ENCODE results near the gene PPM1G. TPM values are rescaled to one million over a fixed set of nuclear protein-coding genes. Genes with fewer than 3 reads are reported as not detected.
A peak's percentile ranks its signal among the peaks of the same experiment; 100 is the strongest.

Gene PPM1G, protein sequence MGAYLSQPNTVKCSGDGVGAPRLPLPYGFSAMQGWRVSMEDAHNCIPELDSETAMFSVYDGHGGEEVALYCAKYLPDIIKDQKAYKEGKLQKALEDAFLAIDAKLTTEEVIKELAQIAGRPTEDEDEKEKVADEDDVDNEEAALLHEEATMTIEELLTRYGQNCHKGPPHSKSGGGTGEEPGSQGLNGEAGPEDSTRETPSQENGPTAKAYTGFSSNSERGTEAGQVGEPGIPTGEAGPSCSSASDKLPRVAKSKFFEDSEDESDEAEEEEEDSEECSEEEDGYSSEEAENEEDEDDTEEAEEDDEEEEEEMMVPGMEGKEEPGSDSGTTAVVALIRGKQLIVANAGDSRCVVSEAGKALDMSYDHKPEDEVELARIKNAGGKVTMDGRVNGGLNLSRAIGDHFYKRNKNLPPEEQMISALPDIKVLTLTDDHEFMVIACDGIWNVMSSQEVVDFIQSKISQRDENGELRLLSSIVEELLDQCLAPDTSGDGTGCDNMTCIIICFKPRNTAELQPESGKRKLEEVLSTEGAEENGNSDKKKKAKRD
- total RNA-seq (68.6 TPM), polyA plus RNA-seq (50.4 TPM)
- long read RNA-seq, donor 1, partial matches to known transcripts: 0 of 1 reads
- long read RNA-seq, donor 1, other reads (novel, unspliced or antisense): 0 of 1 reads
- long read RNA-seq, donor 2, transcript PPM1G-201 (10 exons, 2,311 nt): major isoform, 40 of 97 reads
- long read RNA-seq, donor 2, partial matches to known transcripts: 57 of 97 reads
- long read RNA-seq, donor 2, other reads (novel, unspliced or antisense): 0 of 97 reads
- long read RNA-seq, donor 3, transcript PPM1G-201 (10 exons, 2,311 nt): major isoform, 30 of 69 reads
- long read RNA-seq, donor 3, partial matches to known transcripts: 38 of 69 reads
- long read RNA-seq, donor 3, other reads (novel, unspliced or antisense): 0 of 69 reads
- long read RNA-seq, donor 4, transcript PPM1G-201 (10 exons, 2,311 nt): major isoform, 18 of 33 reads
- long read RNA-seq, donor 4, partial matches to known transcripts: 15 of 33 reads
- long read RNA-seq, donor 4, other reads (novel, unspliced or antisense): 0 of 33 reads
- long read RNA-seq, donor 5, transcript PPM1G-201 (10 exons, 2,311 nt): major isoform, 30 of 82 reads
- long read RNA-seq, donor 5, partial matches to known transcripts: 51 of 82 reads
- long read RNA-seq, donor 5, other reads (novel, unspliced or antisense): 0 of 82 reads
- long read RNA-seq, donor 6, transcript PPM1G-201 (10 exons, 2,311 nt): major isoform, 21 of 34 reads
- long read RNA-seq, donor 6, partial matches to known transcripts: 12 of 34 reads
- long read RNA-seq, donor 6, other reads (novel, unspliced or antisense): 0 of 34 reads
- long read RNA-seq, donor 7, transcript PPM1G-201 (10 exons, 2,311 nt): major isoform, 14 of 38 reads
- long read RNA-seq, donor 7, partial matches to known transcripts: 24 of 38 reads
- long read RNA-seq, donor 7, other reads (novel, unspliced or antisense): 0 of 38 reads
- long read RNA-seq, donor 8, transcript PPM1G-201 (10 exons, 2,311 nt): major isoform, 7 of 17 reads
- long read RNA-seq, donor 8, partial matches to known transcripts: 10 of 17 reads
- long read RNA-seq, donor 8, other reads (novel, unspliced or antisense): 0 of 17 reads
- long read RNA-seq, donor 9, transcript PPM1G-201 (10 exons, 2,311 nt): major isoform, 13 of 28 reads
- long read RNA-seq, donor 9, partial matches to known transcripts: 15 of 28 reads
- long read RNA-seq, donor 9, other reads (novel, unspliced or antisense): 0 of 28 reads
- long read RNA-seq, donor 10, transcript PPM1G-201 (10 exons, 2,311 nt): major isoform, 11 of 35 reads
- long read RNA-seq, donor 10, partial matches to known transcripts: 24 of 35 reads
- long read RNA-seq, donor 10, other reads (novel, unspliced or antisense): 0 of 35 reads

DNA sequence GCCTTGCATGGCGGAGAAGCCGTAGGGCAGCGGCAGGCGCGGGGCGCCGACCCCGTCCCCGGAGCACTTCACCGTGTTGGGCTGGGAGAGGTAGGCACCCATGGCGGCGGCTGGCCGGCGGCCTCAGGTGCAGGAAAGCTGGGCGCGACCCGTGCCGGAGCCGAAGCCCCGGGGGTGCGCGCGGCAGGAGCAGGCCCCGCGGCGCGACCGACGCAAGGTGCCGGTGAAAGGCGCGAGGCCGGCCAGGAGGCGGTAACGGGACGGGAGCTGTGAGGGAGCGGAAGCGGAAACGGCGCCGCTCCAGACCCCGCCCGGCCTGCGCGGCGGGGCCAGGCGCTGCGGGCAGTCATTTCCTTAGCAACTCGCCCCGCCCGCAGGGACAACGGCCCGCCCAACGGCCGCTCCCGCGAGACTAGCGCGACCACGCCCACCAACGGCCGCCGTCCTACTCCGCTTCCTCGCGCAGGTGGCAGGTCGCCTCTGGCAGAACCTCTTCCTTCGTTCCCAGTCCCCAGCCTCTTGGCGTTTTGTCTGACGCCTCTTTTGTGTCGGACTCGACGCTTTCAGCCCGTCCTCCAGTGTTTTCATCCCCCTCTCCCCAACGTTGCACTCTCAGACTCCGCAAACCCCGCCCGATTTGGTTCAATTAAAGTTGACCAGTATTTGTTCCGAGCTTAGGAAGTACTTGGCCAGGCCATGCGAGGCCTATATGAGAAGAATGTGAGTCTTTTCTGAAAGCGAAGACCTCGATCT is at the start of gene PPM1G:
TSS of gene PPM1G (minus strand) at position 271 of the 753 bp plus-strand sequence. CDS start at position 102, 169 bp downstream.
- H3K27me3 ChIP-seq (ENCODE audit: control insufficient read depth in 2 of 2, insufficient read depth in 1 of 2, low read length in 1 of 2): no peaks in the 10 kb centered on the region
- DNase-seq (ENCODE audit: low read depth in 6 of 9, low spot score in 9 of 9): peak; percentile 78 to 97 (median 93)
- H3K4me1 ChIP-seq (ENCODE audit: control insufficient read depth in 2 of 2, insufficient read depth in 2 of 2, low read length in 2 of 2): peaks cover 7 to 17% of the 10 kb centered on the region in 2 donors
- no peaks in the 10 kb centered on the region for H3K9me3 ChIP-seq (ENCODE audit: control insufficient read depth in 2 of 2, insufficient read depth in 1 of 2, low read length in 1 of 2)
- 2% methylated on average over 82 of the region's 82 CpGs for WGBS
- peaks cover 4 to 12% of the 10 kb centered on the region in 2 donors for H3K36me3 ChIP-seq (ENCODE audit: control insufficient read depth in 2 of 2, insufficient read depth in 2 of 2, low read length in 1 of 2)
- peak within 1 kb of the TSS; percentile 79 to 100 for H3K4me3 ChIP-seq (ENCODE audit: low read length in 2 of 2)
- peak within 1 kb of the TSS; percentile 77 to 89 for H3K27ac ChIP-seq (ENCODE audit: low read depth in 1 of 2, low read length in 1 of 2)

DNA sequence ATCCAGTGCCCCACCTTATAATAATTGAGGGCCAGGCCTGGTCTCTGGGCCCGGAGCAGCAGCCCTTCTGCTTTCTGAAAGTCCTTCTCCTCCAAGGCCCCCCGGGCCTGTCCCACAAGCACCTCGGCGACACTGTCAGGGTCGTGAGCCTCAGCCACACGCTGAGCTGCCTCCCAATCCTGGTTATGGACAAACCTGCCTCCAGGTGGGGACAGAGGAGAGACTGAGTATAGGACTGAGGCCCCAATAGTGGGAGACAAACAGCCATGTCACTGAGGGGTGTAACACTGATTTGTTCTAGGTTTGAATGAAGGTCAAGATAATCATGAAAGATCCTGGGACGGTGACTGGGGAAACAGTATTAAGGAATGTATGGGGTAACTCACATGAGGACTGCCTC is 44.6 kb upstream of the PPM1G start:
- H3K27me3 ChIP-seq (ENCODE audit: control insufficient read depth in 2 of 2, insufficient read depth in 1 of 2, low read length in 1 of 2): no peaks in the 10 kb centered on the region
- H3K27ac ChIP-seq (ENCODE audit: low read depth in 1 of 2, low read length in 1 of 2): no peak overlapping the region
- H3K4me1 ChIP-seq (ENCODE audit: control insufficient read depth in 2 of 2, insufficient read depth in 2 of 2, low read length in 2 of 2): no peaks in the 10 kb centered on the region
- DNase-seq (ENCODE audit: low read depth in 6 of 9, low spot score in 9 of 9): no peak
- peaks cover 9 to 25% of the 10 kb centered on the region in 2 donors for H3K36me3 ChIP-seq (ENCODE audit: control insufficient read depth in 2 of 2, insufficient read depth in 2 of 2, low read length in 1 of 2)
- H3K9me3 ChIP-seq (ENCODE audit: control insufficient read depth in 2 of 2, insufficient read depth in 1 of 2, low read length in 1 of 2): no peaks in the 10 kb centered on the region
- H3K4me3 ChIP-seq (ENCODE audit: low read length in 2 of 2): no peak overlapping the region
- WGBS: 98% methylated on average over 7 of the region's 7 CpGs

DNA sequence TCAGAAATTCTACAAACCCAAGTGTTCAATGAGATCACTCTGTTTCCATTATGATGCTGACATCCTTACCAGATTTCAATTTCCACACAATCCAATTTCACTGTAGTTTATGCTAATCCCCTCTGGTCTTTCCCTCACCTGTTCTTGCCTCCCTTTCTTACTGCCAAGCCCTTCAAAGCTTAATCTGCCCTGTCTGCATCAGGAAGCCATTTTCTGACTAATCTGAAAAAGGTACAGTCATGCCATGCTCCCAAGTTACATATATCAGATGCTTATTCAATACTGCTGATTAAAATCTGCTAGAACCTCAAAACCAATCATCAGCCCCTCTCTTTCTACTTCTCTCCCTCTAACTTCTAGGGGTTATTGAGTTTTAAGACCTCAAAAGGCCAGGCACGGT is 41.7 kb upstream of the PPM1G start:
- Histone ChIP-seq H3K36me3 (ENCODE audit: control insufficient read depth in 2 of 2, insufficient read depth in 2 of 2, low read length in 1 of 2) (peaks cover 14 to 22% of the 10 kb centered on the region in 2 donors), H3K27ac (ENCODE audit: low read depth in 1 of 2, low read length in 1 of 2) (no peak overlapping the region), H3K27me3 (ENCODE audit: control insufficient read depth in 2 of 2, insufficient read depth in 1 of 2, low read length in 1 of 2) (no peaks in the 10 kb centered on the region), H3K4me1 (ENCODE audit: control insufficient read depth in 2 of 2, insufficient read depth in 2 of 2, low read length in 2 of 2) (no peaks in the 10 kb centered on the region), H3K9me3 (ENCODE audit: control insufficient read depth in 2 of 2, insufficient read depth in 1 of 2, low read length in 1 of 2) (no peaks in the 10 kb centered on the region), H3K4me3 (ENCODE audit: low read length in 2 of 2) (no peak overlapping the region)
- 98% methylated on average over 1 of the region's 1 CpG for WGBS
- DNase-seq (ENCODE audit: low read depth in 6 of 9, low spot score in 9 of 9): no peak

DNA sequence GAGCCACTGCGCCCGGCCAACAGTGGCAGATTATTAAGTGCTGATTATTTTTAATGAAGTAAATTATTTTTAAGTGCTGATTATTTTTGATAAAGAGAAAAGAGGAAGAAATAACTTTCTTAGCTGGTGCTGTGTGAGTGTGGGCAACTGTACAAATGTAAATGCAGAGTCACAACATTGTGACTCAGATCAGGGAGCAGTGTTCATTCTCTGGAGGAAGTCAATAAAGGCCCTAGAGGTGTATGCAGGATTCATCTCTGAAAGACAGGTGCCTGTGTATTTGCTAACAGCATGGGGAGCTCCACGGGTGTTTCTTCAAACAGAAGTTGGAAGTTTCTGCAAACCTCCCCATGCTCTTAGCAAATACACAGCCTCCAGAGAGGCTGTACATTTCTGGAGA is 39.0 kb upstream of the PPM1G start:
- H3K27me3 ChIP-seq (ENCODE audit: control insufficient read depth in 2 of 2, insufficient read depth in 1 of 2, low read length in 1 of 2): no peaks in the 10 kb centered on the region
- peaks cover 15 to 19% of the 10 kb centered on the region in 2 donors for H3K36me3 ChIP-seq (ENCODE audit: control insufficient read depth in 2 of 2, insufficient read depth in 2 of 2, low read length in 1 of 2)
- no peaks in the 10 kb centered on the region for H3K4me1 ChIP-seq (ENCODE audit: control insufficient read depth in 2 of 2, insufficient read depth in 2 of 2, low read length in 2 of 2)
- 96% methylated on average over 3 of the region's 3 CpGs for WGBS
- H3K9me3 ChIP-seq (ENCODE audit: control insufficient read depth in 2 of 2, insufficient read depth in 1 of 2, low read length in 1 of 2): no peaks in the 10 kb centered on the region
- no peak overlapping the region for H3K4me3 ChIP-seq (ENCODE audit: low read length in 2 of 2)
- DNase-seq (ENCODE audit: low read depth in 6 of 9, low spot score in 9 of 9): no peak
- no peak overlapping the region for H3K27ac ChIP-seq (ENCODE audit: low read depth in 1 of 2, low read length in 1 of 2)

DNA sequence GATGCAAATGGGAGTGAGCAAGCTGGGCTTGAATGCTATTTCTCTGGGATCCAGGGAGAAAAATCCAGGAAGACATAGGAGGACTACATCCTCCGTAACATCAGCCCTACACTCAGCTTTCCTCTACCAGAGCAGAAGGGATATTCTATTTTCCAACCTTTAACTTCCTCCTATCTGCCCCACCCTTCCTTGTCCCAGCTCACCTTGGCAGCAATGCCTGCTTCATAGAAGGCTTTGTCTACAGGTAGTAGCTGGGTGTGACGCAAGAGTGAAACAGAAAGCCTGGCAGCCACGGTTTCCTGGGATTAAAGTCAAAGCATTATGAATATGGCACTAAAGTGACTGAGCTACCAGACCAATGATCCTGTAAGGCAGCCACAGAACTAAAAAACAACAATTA is 36.7 kb upstream of the PPM1G start:
- 90% methylated on average over 3 of the region's 3 CpGs for WGBS
- no peak overlapping the region for H3K4me3 ChIP-seq (ENCODE audit: low read length in 2 of 2)
- peaks cover 19 to 35% of the 10 kb centered on the region in 2 donors for H3K36me3 ChIP-seq (ENCODE audit: control insufficient read depth in 2 of 2, insufficient read depth in 2 of 2, low read length in 1 of 2)
- H3K27ac ChIP-seq (ENCODE audit: low read depth in 1 of 2, low read length in 1 of 2): peak overlapping the region in 1 of 2 donors; percentile 1
- H3K27me3 ChIP-seq (ENCODE audit: control insufficient read depth in 2 of 2, insufficient read depth in 1 of 2, low read length in 1 of 2): no peaks in the 10 kb centered on the region
- peaks cover 0 to 16% of the 10 kb centered on the region in 2 donors for H3K4me1 ChIP-seq (ENCODE audit: control insufficient read depth in 2 of 2, insufficient read depth in 2 of 2, low read length in 2 of 2)
- H3K9me3 ChIP-seq (ENCODE audit: control insufficient read depth in 2 of 2, insufficient read depth in 1 of 2, low read length in 1 of 2): peaks cover 0 to 1% of the 10 kb centered on the region in 2 donors
- DNase-seq (ENCODE audit: low read depth in 6 of 9, low spot score in 9 of 9): no peak

DNA sequence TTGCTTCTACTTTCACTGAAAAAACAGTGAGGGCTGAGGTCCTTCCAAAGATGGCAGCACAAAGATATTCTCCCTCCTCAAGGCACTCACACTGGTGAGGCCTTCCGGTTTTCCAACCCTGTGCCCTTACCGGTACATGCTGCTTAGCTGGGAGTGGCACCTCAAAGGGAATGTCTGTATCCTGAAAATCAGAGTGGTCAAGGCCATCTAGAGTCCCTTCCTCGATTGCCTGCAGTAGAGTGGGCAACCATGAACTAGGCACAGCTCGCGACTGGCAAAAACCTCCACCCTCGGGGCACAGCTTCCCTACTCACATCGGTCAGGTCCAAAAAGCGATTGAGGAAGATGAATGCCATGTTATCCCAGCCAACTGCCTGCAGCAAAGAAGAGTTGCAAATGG is 36.2 kb upstream of the PPM1G start:
- Histone ChIP-seq H3K4me3 (ENCODE audit: low read length in 2 of 2) (no peak overlapping the region), H3K9me3 (ENCODE audit: control insufficient read depth in 2 of 2, insufficient read depth in 1 of 2, low read length in 1 of 2) (peaks cover 0 to 1% of the 10 kb centered on the region in 2 donors), H3K27ac (ENCODE audit: low read depth in 1 of 2, low read length in 1 of 2) (no peak overlapping the region), H3K36me3 (ENCODE audit: control insufficient read depth in 2 of 2, insufficient read depth in 2 of 2, low read length in 1 of 2) (peaks cover 24 to 39% of the 10 kb centered on the region in 2 donors), H3K4me1 (ENCODE audit: control insufficient read depth in 2 of 2, insufficient read depth in 2 of 2, low read length in 2 of 2) (peaks cover 0 to 16% of the 10 kb centered on the region in 2 donors), H3K27me3 (ENCODE audit: control insufficient read depth in 2 of 2, insufficient read depth in 1 of 2, low read length in 1 of 2) (no peaks in the 10 kb centered on the region)
- no peak for DNase-seq (ENCODE audit: low read depth in 6 of 9, low spot score in 9 of 9)
- WGBS: 98% methylated on average over 8 of the region's 8 CpGs

DNA sequence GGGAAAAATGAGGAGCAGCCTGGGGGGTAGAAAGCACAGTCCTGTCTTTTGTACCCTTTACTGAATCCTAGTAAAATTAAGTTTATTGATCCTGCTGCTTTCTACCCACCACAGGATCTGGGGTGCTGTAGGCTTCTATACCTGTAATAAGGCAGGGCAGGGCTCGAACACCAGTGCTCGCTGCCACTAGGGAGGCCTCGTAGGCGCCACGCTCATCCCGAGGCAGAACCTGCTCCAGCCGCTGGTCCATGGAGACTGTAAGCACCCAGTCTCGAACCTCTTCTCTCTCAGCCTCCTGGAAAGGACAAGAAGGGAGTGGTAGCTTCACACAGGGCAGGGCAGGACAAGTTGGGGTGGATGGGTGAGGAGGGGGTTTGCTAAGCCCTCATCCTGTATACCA is 35.8 kb upstream of the PPM1G start:
- Histone ChIP-seq H3K4me1 (ENCODE audit: control insufficient read depth in 2 of 2, insufficient read depth in 2 of 2, low read length in 2 of 2) (peaks cover 0 to 16% of the 10 kb centered on the region in 2 donors), H3K4me3 (ENCODE audit: low read length in 2 of 2) (no peak overlapping the region), H3K36me3 (ENCODE audit: control insufficient read depth in 2 of 2, insufficient read depth in 2 of 2, low read length in 1 of 2) (peaks cover 28 to 44% of the 10 kb centered on the region in 2 donors), H3K9me3 (ENCODE audit: control insufficient read depth in 2 of 2, insufficient read depth in 1 of 2, low read length in 1 of 2) (peaks cover 0 to 1% of the 10 kb centered on the region in 2 donors), H3K27ac (ENCODE audit: low read depth in 1 of 2, low read length in 1 of 2) (peak overlapping the region in 1 of 2 donors; percentile 11), H3K27me3 (ENCODE audit: control insufficient read depth in 2 of 2, insufficient read depth in 1 of 2, low read length in 1 of 2) (no peaks in the 10 kb centered on the region)
- 97% methylated on average over 8 of the region's 8 CpGs for WGBS
- DNase-seq (ENCODE audit: low read depth in 6 of 9, low spot score in 9 of 9): no peak
